Pericardium fibroblast (primary cell): ENCODE results near the gene CAPZA1. TPM values are rescaled to one million over a fixed set of nuclear protein-coding genes. Genes with fewer than 3 reads are reported as not detected.

ENCODE experiments used
- total RNA-seq: library from RNA; depleted of rRNA; stranded (reverse); fragments of >200 nt; gene quantifications from 2 replicates; pipeline ENCODE4 v1.2.3, GENCODE V29; 2015

The CAPZA1 gene
- total RNA-seq = 172 and 202 TPM in 2 replicates

GRCh38 chr1:112619518-112620376 lies at the start of gene CAPZA1:
CAPZA1 (plus strand) TSS chr1:112619832; CDS start chr1:112619845, 13 bp downstream.

DNA sequence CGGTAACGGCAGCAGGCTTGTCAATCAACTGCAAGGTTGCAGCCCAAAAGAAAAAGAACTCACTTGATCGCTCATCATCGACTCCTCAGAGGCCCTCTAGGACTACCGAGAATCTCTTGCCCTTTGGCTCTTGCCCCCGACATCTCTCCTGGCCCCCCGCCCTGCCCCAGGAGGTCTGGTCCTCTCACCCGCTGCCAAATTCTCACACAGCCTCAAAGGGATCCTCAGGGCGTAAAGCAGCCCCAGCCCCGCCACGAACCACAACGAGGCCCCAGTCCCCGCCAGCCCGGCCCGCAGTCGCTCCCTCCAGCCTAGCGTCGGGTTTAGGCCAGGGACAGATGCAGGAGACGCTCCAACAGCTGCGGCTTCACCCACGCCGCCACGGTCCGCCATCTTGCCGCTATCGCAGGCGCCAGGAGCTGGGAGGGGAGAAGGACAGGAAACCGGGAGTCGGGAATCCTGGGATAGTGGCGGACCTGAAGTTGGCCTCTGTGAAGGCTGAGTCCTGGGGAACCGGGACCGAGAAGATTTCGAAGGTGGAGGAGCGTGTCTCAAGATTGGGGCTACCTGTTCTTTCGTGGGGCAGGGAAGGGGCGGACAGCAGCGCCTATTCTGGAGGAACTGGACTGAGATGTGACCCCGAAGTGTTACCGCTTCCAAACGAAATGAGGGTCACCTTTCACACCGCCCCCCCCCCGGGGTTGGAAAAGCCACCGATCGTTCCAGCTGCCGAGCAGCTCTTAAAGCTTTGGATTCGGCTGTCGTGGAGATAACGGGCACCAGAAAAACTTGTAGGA lies 713 bp upstream of the CAPZA1 start, which contains the start of gene ST7L:
Gene ST7L (minus strand): TSS at position 421 of the 797 bp plus-strand sequence. CDS start 28 bp downstream, at position 393.

DNA sequence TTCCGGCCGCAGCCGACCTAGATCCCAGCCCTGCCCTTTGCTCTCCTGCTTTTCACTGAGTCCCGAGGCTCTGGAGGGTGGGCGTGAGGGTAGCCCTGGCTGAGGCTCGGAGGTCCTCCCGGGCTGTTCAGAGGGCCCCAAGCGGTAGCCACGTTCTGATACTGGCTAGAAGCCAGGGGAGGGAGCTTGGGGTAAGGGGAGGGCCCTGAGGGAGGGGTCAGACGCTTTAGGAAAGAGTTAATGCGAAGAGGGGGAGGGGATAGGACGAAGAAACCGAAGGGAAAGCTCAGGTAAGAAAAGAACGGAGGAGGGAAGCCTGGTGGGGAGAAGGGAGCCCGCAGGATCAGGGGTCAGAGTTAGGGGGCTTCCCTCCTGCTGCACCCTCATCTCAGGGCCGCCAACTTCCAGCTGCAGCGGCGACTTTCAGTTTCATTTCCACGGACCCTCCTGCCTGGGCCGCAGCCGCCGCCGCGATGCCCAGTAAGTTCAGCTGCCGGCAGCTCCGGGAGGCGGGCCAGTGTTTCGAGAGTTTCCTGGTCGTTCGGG lies 54.9 kb downstream of the CAPZA1 start, which contains the start of gene MOV10:
Gene MOV10 (plus strand): TSS at position 220 of the 546 bp plus-strand sequence. CDS start 254 bp downstream, at position 474.

DNA sequence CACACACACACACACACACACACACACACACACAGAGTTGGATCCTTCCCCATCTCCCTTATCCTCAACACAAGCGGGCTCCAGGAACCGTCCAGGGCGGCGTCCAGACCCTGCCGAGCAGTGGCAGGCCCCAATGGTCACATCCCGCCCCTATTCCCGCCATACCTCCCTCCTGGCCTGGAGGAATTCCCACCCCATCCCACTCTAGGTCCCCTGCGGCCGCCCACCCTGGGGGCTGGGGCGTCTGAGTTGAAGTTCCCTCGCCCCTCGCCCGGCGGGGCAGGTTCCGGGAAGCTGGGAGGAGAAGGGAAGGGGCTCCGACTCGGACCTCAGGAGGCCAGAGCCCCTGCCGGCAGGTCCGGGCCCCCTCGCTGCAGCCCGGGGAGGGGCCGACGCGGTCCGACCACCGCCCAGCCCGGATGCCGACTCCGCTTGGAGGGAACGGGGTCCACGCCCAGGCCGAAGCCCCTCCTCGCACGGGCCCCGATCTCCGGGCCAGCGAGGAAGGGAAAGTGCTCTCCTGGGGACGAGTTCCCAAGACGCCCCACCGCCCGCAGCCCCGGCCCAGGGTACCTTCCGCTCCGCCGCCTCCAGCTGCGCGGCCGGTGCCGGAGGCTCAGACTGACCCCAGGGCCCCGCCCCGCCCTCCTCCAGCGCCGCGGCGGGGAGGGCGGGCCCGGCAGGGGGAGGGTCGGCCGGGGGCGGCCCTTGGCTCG lies 87.0 kb downstream of the CAPZA1 start, which contains the start of gene RHOC:
Gene RHOC (minus strand): TSS at position 623 of the 716 bp plus-strand sequence. CDS start 3,328 bp downstream, outside the sequence.

DNA sequence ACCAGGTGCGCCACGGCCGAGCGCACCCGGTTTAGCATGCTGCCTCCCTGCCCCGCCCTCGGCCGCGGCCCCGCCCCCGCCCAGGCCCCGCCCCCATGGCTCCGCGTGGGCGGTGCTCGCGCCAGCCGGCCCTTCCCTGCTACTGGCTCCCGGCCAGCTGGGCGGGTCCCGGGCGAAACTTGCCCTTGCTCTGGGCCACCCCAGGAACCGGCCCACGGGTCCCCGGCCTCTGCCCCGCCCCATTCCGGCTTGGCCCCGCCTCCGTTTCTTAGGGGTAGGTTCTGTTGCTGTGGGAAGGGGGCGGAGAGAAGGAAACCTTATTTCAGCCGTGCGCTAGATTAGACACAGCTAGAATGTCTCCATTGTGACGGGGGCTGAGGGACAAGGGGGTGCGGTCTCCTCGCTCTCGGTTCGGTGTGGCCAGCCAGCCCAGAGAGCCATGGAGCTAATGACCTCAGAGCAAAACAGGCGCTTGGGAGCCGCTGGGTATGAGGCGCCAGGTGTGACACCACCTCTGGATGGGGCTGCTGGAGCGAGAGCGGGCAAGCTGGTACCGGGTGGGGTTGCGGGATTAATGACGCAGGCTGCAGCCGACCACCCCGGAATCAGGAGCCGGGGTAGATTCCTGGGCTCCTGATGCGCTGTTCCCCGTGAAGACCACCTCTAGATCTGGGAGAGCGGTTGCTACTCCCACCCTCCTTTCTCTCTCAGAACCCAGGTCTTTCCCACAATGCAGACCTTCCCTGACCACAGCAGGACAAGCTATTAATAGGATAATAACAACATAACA lies 95.8 kb downstream of the CAPZA1 start, which contains the start of gene PPM1J:
Gene PPM1J (minus strand): TSS at position 69 of the 790 bp plus-strand sequence. CDS start 31 bp downstream, at position 38.

Other genes with a start within 250 kb of the CAPZA1 start
- gene CTTNBP2NL, start 223.6 kb upstream of the CAPZA1 start, total RNA-seq = 9.5 and 11.1 TPM in 2 replicates
- gene WNT2B, start 110.9 kb upstream of the CAPZA1 start, total RNA-seq = 1.6 and 2.1 TPM in 2 replicates
- 13.8 and 15.9 TPM in 2 replicates for gene ST7L, start 691 bp upstream of the CAPZA1 start, total RNA-seq
- 28.4 and 29.1 TPM in 2 replicates for gene MOV10, start 54.8 kb downstream of the CAPZA1 start, total RNA-seq
- gene RHOC, start 87.3 kb downstream of the CAPZA1 start, total RNA-seq = 361 and 588 TPM in 2 replicates
- 2.0 and 3.3 TPM in 2 replicates for gene PPM1J, start 95.5 kb downstream of the CAPZA1 start, total RNA-seq